Lung (tissue), 10 donors: ENCODE data around the gene SAXO2. TPM values are rescaled to one million over a fixed set of nuclear protein-coding genes. Genes with fewer than 3 reads are reported as not detected.
"Not testable (repeated sequence)": the region's sequence is repeated elsewhere in the genome, so short reads cannot be mapped to it uniquely, and the experiment has no call there.

Experiments used
- ATAC-seq: fragments of 200-7000 bp; cut with Tn5 transposase; one replicate; pipeline ENCODE4 v1.9.1; 2020; ENCODE audit warnings: moderate number of reproducible peaks; ENCODE audit not compliant: insufficient read depth, low FRiP score
- DNase-seq, 3 donors: peaks; one replicate each; pipeline ENCODE4 v3.0.0-alpha.2; 2013 to 2017
- H3K27ac ChIP-seq, 2 donors: one replicate each; pipeline ENCODE4 v1.5.1; 2013; ENCODE audit warnings: mild to moderate bottlenecking in 2 of 2, moderate library complexity in 2 of 2, control low read depth in 1 of 2, inconsistent platforms in 1 of 2, low read depth in 1 of 2, low read length in 1 of 2
- H3K27me3 ChIP-seq, 3 donors: one replicate each; pipeline ENCODE4 v1.5.1; 2013; ENCODE audit warnings: low read length in 2 of 3; ENCODE audit not compliant: control insufficient read depth in 3 of 3, insufficient read depth in 3 of 3
- H3K36me3 ChIP-seq, 4 donors: one replicate each; pipeline ENCODE4 v1.5.1; 2013; ENCODE audit warnings: low read length in 4 of 4, mild to moderate bottlenecking in 1 of 4, moderate library complexity in 1 of 4; ENCODE audit not compliant: control insufficient read depth in 4 of 4, insufficient read depth in 4 of 4
- H3K4me1 ChIP-seq, 5 donors: one replicate each; pipeline ENCODE4 v1.5.1; 2013; ENCODE audit warnings: low read length in 5 of 5, mild to moderate bottlenecking in 2 of 5, moderate library complexity in 1 of 5; ENCODE audit not compliant: control insufficient read depth in 5 of 5, insufficient read depth in 5 of 5
- H3K4me3 ChIP-seq: one replicate; pipeline ENCODE4 v1.5.1; 2013; ENCODE audit warnings: mild to moderate bottlenecking, control low read depth, moderate library complexity
- H3K9ac ChIP-seq, 2 donors: one replicate each; pipeline ENCODE4 v1.5.1; 2013; ENCODE audit warnings: low read length in 2 of 2, control low read depth in 1 of 2; ENCODE audit not compliant: insufficient read depth in 1 of 2
- H3K9me3 ChIP-seq, 4 donors: one replicate each; pipeline ENCODE4 v1.5.1; 2013; ENCODE audit warnings: low read length in 3 of 4, mild to moderate bottlenecking in 1 of 4, moderate library complexity in 1 of 4; ENCODE audit not compliant: control insufficient read depth in 4 of 4, insufficient read depth in 3 of 4
- WGBS, 2 donors: extraction: QIAGEN DNeasy Blood & Tissue Kit; methylation state at CpG; one replicate each; pipeline ENCODE4 v1.1.7; 2013; 5-methylcytosine and 5-hydroxymethylcytosine counted together
- polyA plus RNA-seq, 2 donors: library from polyadenylated mRNA; stranded (reverse); fragments of 200-250 nt; gene quantifications; one replicate each; pipeline ENCODE4 v1.2.1, GENCODE V29; 2013
- total RNA-seq, 2 donors: library from RNA; depleted of rRNA in 1 of 2; stranded (reverse); fragments of >200 nt in 1 of 2; gene quantifications; one replicate each; pipeline ENCODE4 v1.2.1, GENCODE V29; 2014 to 2021
- donor health status: Bipolar disorder and iron deficiency.
- donor health status: healthy.
- donor health status: DM: yes; HTN: yes; CAD: no.

Gene SAXO2
- total and polyA plus RNA-seq, 4 donors: 5.9 to 54.0 (median 29.6) TPM

DNA sequence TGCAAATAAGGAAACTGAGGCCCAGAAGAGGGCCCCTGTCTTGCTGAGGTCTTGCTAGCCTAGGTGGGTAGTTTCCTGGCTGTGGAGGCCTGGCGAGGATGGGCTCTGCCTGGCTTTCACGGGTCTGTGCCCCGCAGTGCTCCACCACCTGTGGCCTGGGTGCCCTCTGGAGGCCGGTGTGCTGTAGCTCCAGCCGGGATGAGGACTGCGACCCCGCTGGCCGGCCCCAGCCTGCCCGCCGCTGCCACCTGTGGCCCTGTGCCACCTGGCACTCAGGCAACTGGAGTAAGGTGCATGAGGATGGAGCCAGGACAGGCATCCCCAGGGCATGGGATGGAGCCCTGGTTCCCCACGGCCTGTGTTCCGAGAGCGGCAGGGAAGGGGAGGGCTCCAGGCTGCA is 66.4 kb downstream of the SAXO2 start:
- H3K4me3 ChIP-seq, H3K27me3 ChIP-seq, H3K9me3 ChIP-seq, ATAC-seq, H3K36me3 ChIP-seq, DNase-seq, H3K4me1 ChIP-seq, H3K9ac ChIP-seq, H3K27ac ChIP-seq: not testable (repeated sequence)
- WGBS, 2 donors: 70 to 80% methylated on average over 2 to 7 of the region's 13 CpGs

DNA sequence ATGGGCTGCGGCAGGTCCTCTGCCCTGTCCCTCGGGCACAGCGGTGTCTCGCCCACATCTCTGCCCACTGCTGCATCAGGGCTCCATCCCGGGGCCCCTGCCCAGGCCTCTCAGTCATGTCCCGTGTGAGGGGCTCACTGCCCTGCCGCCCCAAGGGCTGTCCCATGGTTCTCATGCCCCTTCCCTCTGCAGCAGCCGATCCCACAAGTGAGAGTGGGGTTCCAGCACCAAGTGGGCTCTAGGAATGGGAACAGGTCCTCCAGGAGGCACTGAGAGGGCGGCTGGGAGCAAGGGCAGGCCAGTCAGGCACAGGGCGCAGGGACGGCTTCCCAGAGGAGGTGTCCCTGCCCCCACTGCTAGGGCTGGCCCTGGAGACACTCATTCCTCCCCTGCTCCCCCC is 68.3 kb downstream of the SAXO2 start:
- not testable (repeated sequence) for ATAC-seq, DNase-seq, H3K36me3 ChIP-seq, H3K27ac ChIP-seq, H3K9me3 ChIP-seq, H3K4me1 ChIP-seq, H3K27me3 ChIP-seq, H3K4me3 ChIP-seq, H3K9ac ChIP-seq
- WGBS, 2 donors: 96 to 100% methylated on average over 2 to 10 of the region's 11 CpGs

DNA sequence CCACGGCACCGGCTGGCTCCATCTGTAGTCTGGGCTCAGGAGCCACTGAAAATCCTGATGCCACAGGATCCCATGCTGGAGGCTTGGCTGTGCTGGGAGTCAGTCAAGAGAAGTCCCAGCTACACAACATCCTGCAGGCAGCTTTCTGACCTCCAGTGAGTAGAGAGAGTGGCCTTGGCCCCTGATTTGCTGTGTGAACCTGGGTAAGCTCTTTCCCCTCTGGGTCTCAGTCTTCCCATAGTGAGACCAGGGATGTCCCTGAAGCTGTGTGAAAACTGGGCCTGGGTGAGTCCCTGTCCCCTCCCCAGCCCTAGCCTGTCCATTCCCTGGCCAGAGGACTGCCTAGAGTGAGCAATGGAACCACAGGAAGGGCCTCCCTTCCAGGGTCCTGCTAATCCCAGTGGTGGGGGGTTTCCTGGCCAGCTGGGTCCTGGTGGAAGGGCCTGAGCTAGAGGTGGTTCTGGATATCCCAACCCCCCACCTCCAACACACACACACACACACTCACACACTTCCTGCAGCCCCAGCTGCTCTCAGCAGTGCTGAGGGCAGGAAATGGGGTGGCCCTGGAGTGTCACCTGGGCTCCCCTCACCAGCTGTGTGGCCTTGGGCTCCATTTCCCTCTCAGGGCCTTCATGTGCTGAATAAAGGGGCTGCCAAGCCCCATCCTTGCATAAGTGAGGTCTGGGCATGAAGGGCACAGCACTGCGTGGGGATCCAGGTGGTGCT is 69.1 kb downstream of the SAXO2 start:
- not testable (repeated sequence) for DNase-seq, ATAC-seq, H3K4me3 ChIP-seq, H3K4me1 ChIP-seq, H3K27ac ChIP-seq, H3K36me3 ChIP-seq, H3K27me3 ChIP-seq, H3K9me3 ChIP-seq, H3K9ac ChIP-seq
- WGBS, 2 donors: 22 to 87% methylated on average over 1 to 3 of the region's 3 CpGs

- not testable (repeated sequence) for H3K9me3 ChIP-seq, ATAC-seq, H3K27me3 ChIP-seq, H3K36me3 ChIP-seq, H3K9ac ChIP-seq, H3K27ac ChIP-seq, H3K4me3 ChIP-seq, H3K4me1 ChIP-seq
- peak in 2 of 3 donors; percentile 41 to 57 for DNase-seq
- 33 to 58% methylated on average over 3 to 12 of the region's 13 CpGs for WGBS, 2 donors
These were observed 70.3 kb downstream of the SAXO2 start for GRCh38 chr15:82332711-82333602.

DNA sequence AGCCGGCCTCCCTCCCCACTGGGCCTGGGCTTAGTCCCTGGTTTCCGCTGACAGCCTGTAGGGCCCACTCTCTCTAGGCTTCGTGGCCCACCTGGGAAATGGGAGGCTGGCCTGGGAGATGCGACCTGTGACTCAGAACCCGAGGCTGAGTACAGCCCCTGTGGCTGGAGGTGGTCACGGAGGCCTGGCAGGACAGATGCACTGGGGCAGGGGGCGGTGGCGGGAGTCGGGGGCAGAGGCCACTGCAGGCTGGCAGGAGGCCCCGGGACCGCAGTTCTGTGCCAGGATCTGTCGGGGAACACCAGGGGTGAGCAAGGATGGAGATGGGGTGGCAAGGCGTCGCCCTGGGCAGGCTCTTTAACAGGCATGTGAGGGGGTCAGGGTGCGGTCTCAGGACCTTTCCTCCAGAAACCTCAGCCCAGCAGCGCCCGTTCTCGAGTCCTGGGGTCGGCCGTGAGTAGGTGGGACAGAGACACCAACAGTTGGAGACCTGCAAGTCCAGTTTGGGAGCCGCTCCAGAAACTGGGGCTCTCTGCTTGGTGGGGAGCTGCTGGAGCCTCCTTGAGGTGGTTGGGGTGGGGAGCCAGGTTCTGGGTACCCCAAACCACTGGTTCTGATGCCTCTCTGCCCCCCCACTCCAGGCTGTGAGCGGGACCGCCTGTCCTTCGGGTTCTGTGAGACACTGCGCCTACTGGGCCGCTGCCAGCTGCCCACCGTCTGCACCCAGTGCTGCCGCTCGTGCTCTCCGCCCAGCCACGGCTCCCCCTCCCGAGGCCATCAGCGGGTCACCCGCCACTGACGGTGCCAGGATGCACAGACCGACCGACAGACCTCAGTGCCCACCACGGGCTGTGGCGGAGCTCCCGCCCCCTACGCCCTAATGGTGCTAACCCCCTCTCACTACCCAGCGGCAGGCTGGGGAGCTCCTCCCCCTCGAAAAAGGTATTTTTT is 71.3 kb downstream of the SAXO2 start:
- not testable (repeated sequence) for H3K4me1 ChIP-seq, DNase-seq, H3K27ac ChIP-seq, ATAC-seq, H3K4me3 ChIP-seq, H3K9me3 ChIP-seq, H3K36me3 ChIP-seq, H3K27me3 ChIP-seq, H3K9ac ChIP-seq
- WGBS, 2 donors: 81 to 83% methylated on average over 19 to 37 of the region's 43 CpGs

Other genes with a start within 250 kb of the SAXO2 start
- 1 to 10 TPM; 2.5 to 6.3 TPM for gene MEX3B, start 216.8 kb upstream of the SAXO2 start, total RNA-seq
- 1 to 10 TPM in 1 of 2 donors, under 1 TPM in 1; 0.89 to 1.0 TPM for gene MEX3B, start 216.8 kb upstream of the SAXO2 start, polyA plus RNA-seq
- 10 to 100 TPM; 14.4 to 22.9 TPM for gene EFL1, start 84 bp upstream of the SAXO2 start, total RNA-seq
- 1 to 10 TPM; 4.1 to 8.7 TPM for gene EFL1, start 84 bp upstream of the SAXO2 start, polyA plus RNA-seq
- gene GOLGA6L10, start 86.7 kb downstream of the SAXO2 start, total RNA-seq: 1 to 10 TPM; 2.6 to 7.0 TPM
- gene GOLGA6L10, start 86.7 kb downstream of the SAXO2 start, polyA plus RNA-seq: 1 to 10 TPM in 1 of 2 donors, under 1 TPM in 1; 0.63 to 2.8 TPM
- gene GOLGA6L9, start 167.0 kb downstream of the SAXO2 start, total RNA-seq: 10 to 100 TPM in 1 of 2 donors, 1 to 10 TPM in 1; 4.1 to 13.7 TPM
- gene GOLGA6L9, start 167.0 kb downstream of the SAXO2 start, polyA plus RNA-seq: 10 to 100 TPM in 1 of 2 donors, 1 to 10 TPM in 1; 1.5 to 12.2 TPM